K562 (cell line): ENCODE measurements around the gene HYI.

Experiments used
- CTCF ChIP-seq, 3 experiments: IDR thresholded peaks in 2 of 3; conservative IDR thresholded peaks in 1 of 3; 2 replicates each; pipeline ENCODE4 v1.5.1; 2011 to 2012; ENCODE audit warnings: low read length in 3 of 3, mild to moderate bottlenecking in 3 of 3, control low read depth in 2 of 3, improper control_type of control experiment in 1 of 3, inconsistent platforms in 1 of 3, low read depth in 1 of 3, mixed read lengths in 1 of 3, moderate library complexity in 1 of 3; ENCODE audit not compliant: insufficient read depth in 2 of 3
- HSF4 ChIP-seq: fragments of 250-450 bp; sonication (Bioruptor Pico); IDR thresholded peaks from 2 replicates; pipeline ENCODE4 v2.1.2; 2022; ENCODE audit warnings: mild to moderate bottlenecking, moderate library complexity, borderline replicate concordance
- POLR2A ChIP-seq: fragments of 450-650 bp; conservative IDR thresholded peaks from 2 replicates; pipeline ENCODE4 v1.6.1; 2016
- TCF15 ChIP-seq: fragments of 250-450 bp; sonication (Bioruptor Pico); IDR thresholded peaks from 2 replicates; pipeline ENCODE4 v1.8.0; 2022; ENCODE audit warnings: moderate library complexity, mild to moderate bottlenecking, inconsistent platforms
- ZBTB8A ChIP-seq: fragments of 450-650 bp; IDR thresholded peaks from 2 replicates; pipeline ENCODE4 v1.6.1; 2018; ENCODE audit warnings: mild to moderate bottlenecking, moderate library complexity; ENCODE audit not compliant: partially characterized antibody
- ZNF121 ChIP-seq: sonication (generic); formaldehyde crosslinking; conservative IDR thresholded peaks from 2 replicates; pipeline ENCODE4 v1.8.0; 2022; ENCODE audit warnings: missing genetic modification reagents

GRCh38 chr1:43441166-43441893, 12.4 kb downstream of the HYI start:
- TF ChIP-seq TCF15 (CRISPR knock-in tag), result no peak
- no peak for TF ChIP-seq HSF4 (CRISPR knock-in tag)
- no peak for TF ChIP-seq POLR2A
- no peak for TF ChIP-seq ZNF121 (CRISPR knock-in tag)
- TF ChIP-seq CTCF (IDR thresholded peaks at IDR 0.05 in 2 of 3, conservative IDR thresholded peaks at IDR 0.05 in 1 of 3; ENCODE audit: insufficient read depth in 2 of 3, low read depth in 1 of 3, low read length in 3 of 3), result no peak
- no peak for TF ChIP-seq ZBTB8A
